Natural killer cell treated with Interleukin-12 subunit alpha and Interleukin-12 subunit beta and Interleukin-15 and Interleukin-18, amount 100 ng/mL, for 72 hours (primary cell): ENCODE results near the gene FNDC11. TPM values are rescaled to one million over a fixed set of nuclear protein-coding genes. Genes with fewer than 3 reads are reported as not detected.

Experiments
- ATAC-seq, 2 donors: fragments of 150-1000 bp; cut with Tn5 transposase in 1 of 2; sonication (Bioruptor Pico), chemical (Tn5 transposase) in 1 of 2; 2 replicates each; pipeline ENCODE4 v1.10.0; 2021
- DNase-seq: peaks from one replicate; pipeline ENCODE4 v3.0.0; 2022; ENCODE audit warnings: low spot score
- H3K27ac Mint-ChIP-seq, 2 donors: 1 replicate in 1 of 2; 2 replicates in 1 of 2; pipeline ENCODE4 v1.8.0; 2022; ENCODE audit warnings: mixed read lengths in 2 of 2, mild to moderate bottlenecking in 1 of 2, moderate library complexity in 1 of 2
- H3K27me3 Mint-ChIP-seq, 2 donors: 1 replicate in 1 of 2; 2 replicates in 1 of 2; pipeline ENCODE4 v1.8.0; 2022; ENCODE audit warnings: mixed read lengths in 2 of 2
- H3K36me3 Mint-ChIP-seq: one replicate; pipeline ENCODE4 v1.8.0; 2022; ENCODE audit warnings: mixed read lengths
- H3K4me1 Mint-ChIP-seq, 2 donors: 1 replicate in 1 of 2; 2 replicates in 1 of 2; pipeline ENCODE4 v1.8.0; 2022; ENCODE audit warnings: low read depth in 2 of 2, mixed read lengths in 2 of 2, mild to moderate bottlenecking in 1 of 2
- H3K4me3 Mint-ChIP-seq: one replicate; pipeline ENCODE4 v1.8.0; 2022; ENCODE audit warnings: mixed read lengths
- H3K9me3 Mint-ChIP-seq: 2 replicates; pipeline ENCODE4 v1.8.0; 2022; ENCODE audit warnings: mixed read lengths
- total RNA-seq, 2 donors: library from RNA; stranded (reverse); gene quantifications; one replicate each; pipeline ENCODE4 v1.2.3, GENCODE V29; 2022

FNDC11 gene
- total RNA-seq, 2 donors from 2014 or later: 0.31 to 0.39 TPM

DNA sequence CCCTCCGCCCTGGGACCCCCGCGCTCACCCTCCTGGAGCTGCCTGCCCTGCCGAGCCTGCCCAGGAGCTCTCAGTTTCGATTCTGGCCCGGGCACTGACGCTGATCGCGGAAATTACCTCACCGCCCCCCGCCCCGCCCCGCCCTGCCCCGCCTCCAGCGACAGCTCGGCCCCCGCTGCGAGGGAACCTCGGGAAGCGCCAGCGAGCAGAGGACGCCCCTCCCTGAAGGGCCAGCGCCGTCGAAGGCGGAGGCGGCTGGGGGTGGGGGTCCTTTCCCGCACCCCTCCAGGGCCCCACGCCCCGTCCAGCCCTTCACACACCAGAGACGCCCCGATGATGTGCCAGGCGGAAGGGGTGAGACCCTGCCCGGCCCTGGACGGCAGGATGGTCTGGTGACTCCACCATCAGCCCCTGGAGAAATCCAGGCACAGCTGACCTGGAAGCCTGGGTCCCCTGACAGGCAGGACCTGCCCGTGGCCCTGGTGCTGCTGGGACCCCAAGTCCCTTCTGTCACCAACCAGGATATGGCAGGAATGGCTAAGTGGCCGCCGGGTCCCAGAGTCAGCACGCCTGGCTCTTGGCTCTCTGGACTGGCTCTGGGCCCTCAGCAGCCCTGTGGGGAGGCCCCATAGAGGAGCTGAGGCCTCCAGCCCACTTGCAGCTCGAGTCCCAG, 20.3 kb downstream of the FNDC11 start, which contains the start of gene HELZ2:
TSS of gene HELZ2 (minus strand) at position 84 of the 673 bp plus-strand sequence. CDS start 1,854 bp downstream, outside the sequence.
- peak; percentile 79 for DNase-seq
- H3K27ac Mint-ChIP-seq: peak within 1 kb of the TSS in 1 of 2 donors; percentile 62

DNA sequence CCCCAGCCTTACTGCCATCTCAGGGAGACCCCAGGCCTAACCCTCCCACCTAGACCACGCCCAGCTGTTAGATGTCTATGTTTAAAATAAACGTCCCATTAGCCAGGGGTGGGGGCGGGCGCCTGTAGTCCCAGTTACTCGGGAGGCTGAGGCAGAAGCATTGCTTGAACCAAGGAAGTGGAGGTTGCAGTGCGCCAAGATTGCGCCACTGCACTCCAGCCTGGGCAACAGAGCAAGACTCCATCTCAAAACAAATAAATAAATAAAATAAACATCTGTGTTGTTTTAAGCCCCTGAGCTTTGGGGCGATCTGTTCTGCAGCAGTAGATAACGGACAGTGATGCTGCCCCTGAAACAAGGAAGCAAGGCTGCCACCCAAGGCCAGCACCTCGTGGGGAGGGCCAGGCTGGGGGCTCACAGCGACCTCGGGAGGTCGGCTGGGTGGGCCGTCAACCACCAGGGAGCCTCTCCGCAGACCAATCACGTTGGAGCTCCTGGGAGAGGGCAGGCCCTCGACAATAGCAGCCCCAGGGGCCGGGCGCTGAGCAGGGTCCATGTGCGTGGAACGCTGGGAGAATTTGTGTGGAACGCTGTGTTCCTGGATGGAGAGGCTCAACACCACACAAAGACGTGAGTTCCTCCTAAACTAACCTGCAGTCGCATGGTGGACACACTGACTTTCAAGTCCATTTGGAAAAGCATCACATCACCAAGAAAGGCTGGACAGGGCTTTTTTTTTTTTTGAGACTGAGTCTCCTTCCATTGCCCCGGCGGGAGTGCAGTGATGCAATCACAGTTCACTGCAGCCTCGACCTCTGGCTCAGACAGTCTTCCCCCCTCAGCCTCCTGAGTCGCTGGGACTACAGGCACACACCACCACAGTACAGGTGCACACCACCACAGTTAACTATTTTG, 21.1 kb downstream of the FNDC11 start:
- ATAC-seq: no peak
- no peaks in the 10 kb centered on the region for H3K36me3 Mint-ChIP-seq
- peak overlapping the region; percentile 25 for H3K4me3 Mint-ChIP-seq
- peaks cover 0 to 5% of the 10 kb centered on the region in 2 donors for H3K4me1 Mint-ChIP-seq
- DNase-seq: no peak
- peaks cover 5 to 6% of the 10 kb centered on the region in 2 donors for H3K27me3 Mint-ChIP-seq
- H3K9me3 Mint-ChIP-seq: no peaks in the 10 kb centered on the region
- no peak overlapping the region for H3K27ac Mint-ChIP-seq

More for the DNA sequence above, 20.3 kb downstream of the FNDC11 start, which contains the start of gene HELZ2:
- H3K4me3 Mint-ChIP-seq: peak within 1 kb of the TSS; percentile 81
- H3K36me3 Mint-ChIP-seq: no peaks in the 10 kb centered on the region
- peaks cover 2 to 6% of the 10 kb centered on the region in 2 donors for H3K4me1 Mint-ChIP-seq
- peak; percentile 91 to 96 for ATAC-seq
- peaks cover 5 to 6% of the 10 kb centered on the region in 2 donors for H3K27me3 Mint-ChIP-seq
- no peaks in the 10 kb centered on the region for H3K9me3 Mint-ChIP-seq

DNA sequence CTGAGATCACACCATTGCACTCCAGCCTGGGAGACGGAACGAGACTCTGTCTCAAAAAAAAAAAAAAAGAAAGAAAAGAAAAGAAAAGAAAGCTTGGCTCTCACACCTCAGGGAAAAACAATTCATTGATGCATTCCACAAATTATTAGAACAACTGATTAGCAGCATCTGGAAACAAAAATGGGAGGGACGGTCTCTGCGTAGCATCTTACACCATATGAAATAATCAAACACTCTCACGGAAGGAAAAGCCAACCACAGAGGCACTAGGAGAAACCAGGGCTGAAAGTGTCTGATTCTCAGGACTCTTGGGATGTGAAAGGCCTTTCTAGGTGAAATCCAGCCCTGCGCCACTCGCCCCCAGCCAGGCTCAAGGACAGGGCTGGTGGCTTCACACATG, 22.4 kb downstream of the FNDC11 start:
- peaks cover 0 to 5% of the 10 kb centered on the region in 2 donors for H3K4me1 Mint-ChIP-seq
- no peaks in the 10 kb centered on the region for H3K36me3 Mint-ChIP-seq
- peaks cover 5 to 6% of the 10 kb centered on the region in 2 donors for H3K27me3 Mint-ChIP-seq
- ATAC-seq: no peak
- no peak overlapping the region for H3K27ac Mint-ChIP-seq
- DNase-seq: no peak
- no peaks in the 10 kb centered on the region for H3K9me3 Mint-ChIP-seq
- peak overlapping the region; percentile 41 for H3K4me3 Mint-ChIP-seq

DNA sequence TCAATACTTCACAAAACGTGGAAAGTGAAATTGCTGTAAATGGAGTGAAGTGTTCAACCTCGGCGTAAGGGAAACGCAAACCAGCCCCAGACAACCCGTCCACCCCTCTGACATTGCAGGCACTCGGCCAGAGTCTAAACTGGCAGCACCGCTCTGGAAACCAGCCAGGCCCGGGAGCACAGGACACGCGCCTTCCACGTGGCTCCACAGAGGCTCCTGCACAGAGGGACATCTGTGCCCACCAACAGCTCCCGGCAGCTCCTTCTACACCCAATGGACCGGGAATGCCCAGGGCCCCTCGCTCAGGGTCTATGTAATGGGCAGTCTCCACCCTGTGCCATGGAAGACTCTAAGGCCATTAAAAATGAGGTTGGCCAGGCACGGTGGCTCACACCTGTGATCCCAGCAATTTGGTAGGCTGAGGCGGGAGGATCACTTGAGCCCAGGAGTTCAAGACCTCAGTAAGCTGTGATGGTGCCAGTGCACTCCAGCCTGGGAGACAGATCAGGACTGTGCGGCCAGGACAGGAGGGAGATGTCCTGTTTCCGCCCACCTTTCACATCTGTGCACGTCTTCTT, 23.4 kb downstream of the FNDC11 start:
- no peak overlapping the region for H3K4me3 Mint-ChIP-seq

DNA sequence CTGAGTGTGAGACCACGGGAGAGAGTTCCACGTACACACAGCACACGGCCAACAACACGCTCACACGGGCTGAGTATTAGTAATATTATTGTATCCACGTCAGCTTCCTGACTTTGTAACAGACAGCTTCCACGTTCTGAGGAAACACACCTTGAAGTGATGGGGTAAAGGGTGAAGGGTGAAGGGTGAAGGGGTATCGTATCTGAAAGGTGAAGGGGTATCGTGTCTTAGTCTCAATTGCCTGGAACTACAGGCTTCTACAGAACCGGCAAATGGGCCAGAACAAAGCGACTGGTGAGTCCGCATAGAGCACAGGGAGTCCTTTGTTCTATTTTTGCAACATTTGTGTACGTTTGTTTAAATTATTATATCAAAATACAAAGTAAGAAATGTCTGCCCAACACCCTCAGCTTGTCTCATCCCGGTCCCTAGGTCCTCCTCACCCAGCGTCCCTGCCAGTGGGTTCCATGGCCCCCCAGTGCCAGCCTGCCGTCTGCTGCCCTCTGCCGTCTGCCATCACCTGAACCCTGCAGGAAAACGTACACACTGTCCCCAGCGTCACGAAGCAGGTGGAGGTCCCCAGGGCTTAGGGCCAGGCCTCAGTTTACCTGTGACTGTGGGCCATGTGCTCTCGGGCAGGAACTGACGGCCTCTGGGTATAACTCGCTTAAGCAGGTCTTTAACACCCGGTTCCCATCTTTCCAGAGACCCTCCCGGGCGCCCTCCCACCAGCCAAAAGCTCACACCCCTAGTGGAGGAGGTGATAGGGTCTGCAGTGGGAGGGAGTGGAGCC, 24.5 kb downstream of the FNDC11 start:
- Mint-ChIP-seq H3K4me1 (peaks cover 0 to 5% of the 10 kb centered on the region in 2 donors), H3K4me3 (no peak overlapping the region), H3K27me3 (peaks cover 5 to 6% of the 10 kb centered on the region in 2 donors), H3K27ac (no peak overlapping the region), H3K36me3 (no peaks in the 10 kb centered on the region), H3K9me3 (no peaks in the 10 kb centered on the region)
- ATAC-seq (no peak), DNase-seq (no peak)

More for the DNA sequence above, 23.4 kb downstream of the FNDC11 start:
- H3K4me1 Mint-ChIP-seq: peaks cover 0 to 5% of the 10 kb centered on the region in 2 donors
- H3K27me3 Mint-ChIP-seq: peaks cover 5 to 6% of the 10 kb centered on the region in 2 donors
- H3K36me3 Mint-ChIP-seq: no peaks in the 10 kb centered on the region
- no peaks in the 10 kb centered on the region for H3K9me3 Mint-ChIP-seq
- DNase-seq (no peak), ATAC-seq (no peak)
- H3K27ac Mint-ChIP-seq: no peak overlapping the region

DNA sequence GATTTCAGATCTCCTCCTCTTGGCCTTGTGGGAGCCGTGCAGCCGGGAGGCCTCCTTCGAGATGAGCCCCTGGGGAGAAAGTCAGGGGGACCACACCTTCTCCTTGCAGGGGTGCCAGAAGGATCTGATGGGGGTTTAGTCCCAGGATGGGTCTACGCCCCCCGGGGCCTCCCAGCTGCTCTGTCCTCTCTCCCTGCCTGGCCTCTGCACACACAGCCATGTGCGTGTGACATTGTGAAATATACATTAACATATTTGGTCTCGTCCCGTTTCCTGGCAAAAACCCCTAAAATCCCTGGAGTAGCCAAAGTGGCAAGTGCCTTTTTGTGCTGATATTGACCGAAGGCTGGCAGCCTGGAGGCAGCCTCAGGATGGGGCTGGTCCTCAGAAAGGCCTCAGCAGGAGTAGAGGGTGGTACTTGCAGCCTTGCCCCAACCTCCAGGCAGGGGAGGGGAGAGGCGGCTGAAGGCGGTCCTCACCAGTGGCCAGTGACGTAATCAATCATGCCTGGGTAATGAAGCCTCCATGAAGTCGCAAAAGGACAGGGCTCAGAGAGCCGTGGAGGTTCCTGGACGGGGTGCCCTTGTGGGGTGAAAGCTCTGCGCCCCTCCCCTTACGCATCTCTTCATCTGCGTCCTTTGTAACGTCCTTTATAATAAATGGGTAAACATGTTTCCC, 25.2 kb downstream of the FNDC11 start:
- peaks cover 5 to 6% of the 10 kb centered on the region in 2 donors for H3K27me3 Mint-ChIP-seq
- H3K9me3 Mint-ChIP-seq: no peaks in the 10 kb centered on the region
- ATAC-seq: no peak

DNA sequence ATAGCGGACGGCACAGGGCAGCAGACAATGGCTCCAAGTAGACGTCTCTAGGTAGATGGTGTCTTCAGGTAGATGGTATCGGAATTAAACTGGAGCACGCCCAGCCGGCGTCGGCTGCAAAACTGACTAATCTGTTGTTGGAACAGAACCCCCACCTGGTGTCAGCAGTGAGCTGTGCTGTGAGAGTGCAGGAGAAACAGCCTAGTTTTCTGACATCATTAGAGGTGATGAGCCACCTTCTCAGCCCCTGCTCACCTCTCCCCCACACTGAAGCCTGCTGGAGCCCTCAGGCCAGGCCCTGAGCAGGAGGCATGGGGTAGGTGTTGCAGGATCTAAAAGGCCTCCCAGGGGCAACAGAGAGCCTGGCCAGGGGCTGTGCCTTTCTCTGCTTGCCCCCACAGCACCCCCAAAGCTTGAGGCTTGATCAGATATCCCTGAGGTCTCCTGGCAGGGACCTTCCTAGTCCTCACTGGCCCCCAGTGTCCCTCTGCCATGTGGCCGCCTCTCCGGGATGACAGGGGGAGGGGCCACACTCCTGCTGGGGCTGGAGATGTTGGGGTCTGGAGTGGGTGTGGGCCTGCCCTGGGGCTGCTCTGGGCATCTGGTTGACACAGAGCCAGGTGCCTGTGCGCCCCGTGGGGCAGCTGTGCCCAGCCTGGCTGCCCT, 27.0 kb downstream of the FNDC11 start:
- Mint-ChIP-seq H3K36me3 (no peaks in the 10 kb centered on the region), H3K27me3 (peaks cover 5 to 6% of the 10 kb centered on the region in 2 donors), H3K4me1 (peaks cover 0 to 4% of the 10 kb centered on the region in 2 donors), H3K9me3 (no peaks in the 10 kb centered on the region), H3K27ac (no peak overlapping the region), H3K4me3 (no peak overlapping the region)
- no peak for DNase-seq
- ATAC-seq: peak in 1 of 2 donors; percentile 50

More for the DNA sequence above, 25.2 kb downstream of the FNDC11 start:
- Mint-ChIP-seq H3K4me3 (no peak overlapping the region), H3K36me3 (no peaks in the 10 kb centered on the region), H3K27ac (no peak overlapping the region), H3K4me1 (peaks cover 0 to 2% of the 10 kb centered on the region in 2 donors)
- DNase-seq: no peak

DNA sequence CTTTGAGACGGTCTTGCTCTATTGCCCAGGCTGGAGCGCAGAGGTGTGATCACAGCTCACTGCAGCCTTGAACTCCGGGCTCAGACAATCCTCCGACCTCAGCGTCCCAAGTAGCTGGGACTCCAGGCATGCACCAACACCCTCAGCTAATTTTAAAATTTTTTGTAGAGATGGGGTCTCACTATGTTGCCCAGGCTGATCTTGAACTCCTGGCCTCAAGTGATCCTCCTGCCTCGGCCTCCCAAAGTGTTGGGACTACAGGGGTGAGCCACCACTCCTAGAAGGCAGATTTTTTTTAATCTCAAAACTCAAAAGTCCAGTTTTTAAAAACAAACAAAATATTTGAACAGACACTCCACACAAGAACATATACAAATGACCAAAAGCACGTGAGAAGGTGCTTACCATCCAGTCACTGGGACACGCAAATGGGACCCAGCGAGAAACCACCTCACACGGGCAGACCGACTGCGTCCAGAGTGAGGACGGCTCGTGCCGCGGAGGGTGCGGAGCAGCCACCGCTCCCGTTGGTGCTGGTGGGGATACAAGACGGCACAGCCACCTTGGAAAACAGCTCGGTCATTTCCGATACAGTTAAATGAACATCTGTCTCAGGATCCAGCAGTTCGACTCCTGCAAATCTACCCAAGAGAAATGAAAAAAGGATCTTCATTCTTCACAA, 28.6 kb downstream of the FNDC11 start:
- ATAC-seq: no peak

DNA sequence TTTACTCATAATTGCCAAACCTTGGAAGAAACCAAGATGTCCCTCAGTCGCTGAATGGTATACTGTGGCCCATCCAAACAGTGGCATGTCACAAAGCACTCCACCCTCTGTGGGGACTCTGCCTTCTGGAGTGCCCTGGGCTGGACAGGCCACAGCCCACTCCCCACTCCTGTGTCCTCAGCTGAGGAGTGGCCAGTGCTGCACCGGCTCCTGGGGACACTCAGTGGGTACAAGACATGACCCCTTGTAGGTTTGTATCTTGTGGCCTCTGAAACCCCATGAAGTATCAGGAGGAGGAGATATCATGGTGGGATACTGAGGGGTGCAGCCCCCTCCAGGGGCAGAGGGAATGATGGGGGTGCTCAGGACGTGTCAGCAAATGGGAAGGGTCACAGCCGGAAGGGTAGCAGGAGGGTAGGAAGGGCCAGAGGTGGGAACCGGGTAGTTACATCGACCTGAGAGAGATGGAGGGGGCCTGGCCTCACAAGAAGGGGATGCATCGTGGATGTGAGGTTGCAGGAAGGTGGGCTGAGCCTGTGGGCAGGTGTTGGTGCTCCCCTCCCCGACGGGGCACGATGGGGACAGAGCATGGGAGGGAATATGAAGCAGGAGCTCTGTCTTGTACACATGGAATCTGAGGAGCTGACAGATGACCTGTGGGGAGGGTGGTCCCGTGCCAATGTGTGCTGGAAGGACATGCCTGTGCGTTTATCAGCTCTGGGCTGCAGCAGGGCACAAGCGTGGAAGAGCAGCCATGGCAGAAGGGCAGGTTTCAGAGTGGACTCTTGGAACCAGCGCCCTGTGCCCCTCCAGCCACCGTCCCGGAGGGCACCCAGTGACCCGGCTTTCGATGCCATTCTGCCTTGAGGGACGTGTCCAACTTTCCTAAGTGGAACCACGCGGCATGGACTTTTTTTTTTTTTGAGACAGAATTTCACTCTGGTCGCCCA, 31.9 kb downstream of the FNDC11 start:
- no peaks in the 10 kb centered on the region for H3K27me3 Mint-ChIP-seq
- DNase-seq (no peak), ATAC-seq (no peak)
- no peaks in the 10 kb centered on the region for H3K9me3 Mint-ChIP-seq
- H3K36me3 Mint-ChIP-seq: no peaks in the 10 kb centered on the region
- no peak overlapping the region for H3K27ac Mint-ChIP-seq
- no peak overlapping the region for H3K4me3 Mint-ChIP-seq
- H3K4me1 Mint-ChIP-seq: peaks cover 0 to 2% of the 10 kb centered on the region in 2 donors

More for the DNA sequence above, 28.6 kb downstream of the FNDC11 start:
- peaks cover 0 to 2% of the 10 kb centered on the region in 2 donors for H3K4me1 Mint-ChIP-seq
- no peaks in the 10 kb centered on the region for H3K36me3 Mint-ChIP-seq
- peaks cover 0 to 3% of the 10 kb centered on the region in 2 donors for H3K27me3 Mint-ChIP-seq
- H3K27ac Mint-ChIP-seq: no peak overlapping the region
- no peaks in the 10 kb centered on the region for H3K9me3 Mint-ChIP-seq
- DNase-seq: no peak
- H3K4me3 Mint-ChIP-seq: no peak overlapping the region

DNA sequence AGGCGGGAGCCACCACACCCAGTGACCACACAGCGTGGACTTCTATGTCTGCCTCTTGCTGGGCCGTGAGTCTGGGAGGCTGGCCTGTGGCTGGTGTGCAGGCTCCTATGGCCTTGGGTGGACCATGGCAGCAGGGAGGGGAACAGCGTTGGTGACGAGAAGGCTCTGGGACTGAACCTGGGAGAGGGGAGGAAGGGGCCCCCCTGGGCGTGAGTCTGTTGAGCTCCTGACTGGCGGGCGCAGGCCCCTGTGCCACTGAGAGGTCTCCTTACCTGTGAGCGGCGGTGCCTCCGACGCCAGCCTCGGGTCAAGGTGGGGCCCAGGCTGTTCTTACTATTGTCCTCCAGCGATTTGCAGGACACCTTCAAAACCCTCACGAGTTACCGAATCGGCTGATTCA, 32.8 kb downstream of the FNDC11 start:
- Mint-ChIP-seq H3K36me3 (no peaks in the 10 kb centered on the region), H3K4me1 (peaks cover 0 to 2% of the 10 kb centered on the region in 2 donors), H3K9me3 (no peaks in the 10 kb centered on the region), H3K27me3 (no peaks in the 10 kb centered on the region), H3K27ac (no peak overlapping the region), H3K4me3 (no peak overlapping the region)
- ATAC-seq (no peak), DNase-seq (no peak)

DNA sequence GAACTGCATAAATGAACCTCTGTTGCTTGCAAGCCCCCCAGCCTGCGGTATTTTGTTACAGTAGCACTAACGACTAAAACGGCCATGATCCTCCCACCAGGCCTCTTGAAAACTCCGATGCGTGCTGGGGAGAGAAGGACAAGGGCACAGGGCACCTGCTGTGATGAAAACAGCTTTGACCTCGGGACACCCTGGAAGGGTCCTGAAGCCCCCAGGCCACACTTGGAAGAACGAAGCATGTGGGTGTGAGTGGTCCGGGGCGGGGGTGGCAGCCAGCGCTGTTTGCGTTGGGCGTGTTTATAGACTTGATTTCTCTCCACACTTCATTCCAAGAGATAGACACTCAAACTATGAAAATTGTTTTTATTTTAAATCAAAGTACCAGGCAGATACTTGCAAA, 33.3 kb downstream of the FNDC11 start:
- no peak for DNase-seq
- no peak overlapping the region for H3K27ac Mint-ChIP-seq
- H3K27me3 Mint-ChIP-seq: no peaks in the 10 kb centered on the region
- H3K36me3 Mint-ChIP-seq: no peaks in the 10 kb centered on the region
- H3K4me3 Mint-ChIP-seq: no peak overlapping the region
- H3K9me3 Mint-ChIP-seq: no peaks in the 10 kb centered on the region
- no peak for ATAC-seq
- H3K4me1 Mint-ChIP-seq: peaks cover 0 to 2% of the 10 kb centered on the region in 2 donors
